Neural cell (in vitro differentiated cells): ENCODE measurements around the gene LRRC15. TPM values are rescaled to one million over a fixed set of nuclear protein-coding genes. Genes with fewer than 3 reads are reported as not detected.

Experiments used
- H2AFZ ChIP-seq: fragments of 200-600, 300-800 bp; sonication (generic), shearing (Covaris generic); 2 replicates; pipeline ENCODE4 v1.6.0; 2014; ENCODE audit warnings: low read depth, mild to moderate bottlenecking, antibody characterized with exemption, low read length, moderate library complexity
- H3F3A ChIP-seq: fragments of 200-600 bp; shearing (Covaris generic); 2 replicates; pipeline ENCODE4 v1.6.1; 2016; ENCODE audit warnings: mild to moderate bottlenecking, moderate library complexity, mixed read lengths, antibody characterized with exemption, low read length; ENCODE audit not compliant: insufficient read depth, poor library complexity, severe bottlenecking
- H3K27ac ChIP-seq: fragments of 200-600, 300-800 bp; sonication (generic), shearing (Covaris generic); 2 replicates; pipeline ENCODE4 v1.5.1; 2014; ENCODE audit warnings: mild to moderate bottlenecking, low read length, moderate library complexity
- H3K27me3 ChIP-seq: fragments of 300-800, 200-600 bp; sonication (generic), shearing (Covaris generic); 2 replicates; pipeline ENCODE4 v1.6.0; 2014; ENCODE audit warnings: mild to moderate bottlenecking, low read depth, low read length, moderate library complexity; ENCODE audit not compliant: insufficient read depth
- H3K36me3 ChIP-seq: fragments of 300-800, 200-600 bp; sonication (generic), shearing (Covaris generic); 2 replicates; pipeline ENCODE4 v1.5.1; 2014; ENCODE audit warnings: mild to moderate bottlenecking, antibody characterized with exemption, low read length, moderate library complexity; ENCODE audit not compliant: insufficient read depth
- H3K4me2 ChIP-seq: fragments of 300-800, 200-600 bp; sonication (generic), shearing (Covaris generic); 2 replicates; pipeline ENCODE4 v1.6.0; 2014; ENCODE audit warnings: mild to moderate bottlenecking, low read length
- H3K4me3 ChIP-seq: fragments of 300-800, 200-600 bp; sonication (generic), shearing (Covaris generic); 2 replicates; pipeline ENCODE4 v1.5.1; 2014; ENCODE audit warnings: mild to moderate bottlenecking, low read length, moderate library complexity
- H3K79me2 ChIP-seq: fragments of 200-600 bp; shearing (Covaris generic); replicated peaks from 2 replicates; pipeline ENCODE4 v1.6.0; 2014; ENCODE audit warnings: mild to moderate bottlenecking, low read length, moderate library complexity; ENCODE audit not compliant: insufficient read depth
- H3K9ac ChIP-seq: fragments of 300-800, 200-600 bp; sonication (generic), shearing (Covaris generic); 2 replicates; pipeline ENCODE4 v1.6.1; 2016; ENCODE audit warnings: mild to moderate bottlenecking, low read length, mixed read lengths
- H3K9me2 ChIP-seq: fragments of 200-600 bp; shearing (Covaris generic); 2 replicates; pipeline ENCODE4 v1.6.1; 2016; ENCODE audit warnings: mild to moderate bottlenecking, low read length, mixed read lengths; ENCODE audit not compliant: insufficient read depth
- H3K9me3 ChIP-seq: fragments of 200-600, 300-800 bp; sonication (generic), shearing (Covaris generic); 2 replicates; pipeline ENCODE4 v1.6.1; 2016; ENCODE audit warnings: mild to moderate bottlenecking, mixed run types, low read length, moderate library complexity, mixed read lengths
- H4K20me1 ChIP-seq: fragments of 200-600 bp; shearing (Covaris generic); 2 replicates; pipeline ENCODE4 v1.6.1; 2016; ENCODE audit warnings: mild to moderate bottlenecking, mixed run types; ENCODE audit not compliant: insufficient read depth
- CTCF ChIP-seq: fragments of 450-650 bp; IDR thresholded peaks from 2 replicates; pipeline ENCODE4 v1.5.1; 2014; ENCODE audit warnings: antibody characterized with exemption, mild to moderate bottlenecking, moderate library complexity; ENCODE audit not compliant: poor library complexity, severe bottlenecking
- EP300 ChIP-seq: fragments of 450-650 bp; conservative IDR thresholded peaks from 2 replicates; pipeline ENCODE4 v1.6.1; 2014; ENCODE audit warnings: antibody characterized with exemption, mild to moderate bottlenecking, moderate library complexity; ENCODE audit not compliant: poor library complexity, severe bottlenecking
- EZH2 ChIP-seq: fragments of 200-600, 300-800 bp; shearing (Covaris generic), sonication (generic); IDR thresholded peaks from 2 replicates; pipeline ENCODE4 v1.6.1; 2014; ENCODE audit warnings: antibody characterized with exemption, low read length, borderline replicate concordance, mild to moderate bottlenecking; ENCODE audit not compliant: insufficient read depth, poor library complexity, severe bottlenecking
- MXI1 ChIP-seq: fragments of 450-650 bp; conservative IDR thresholded peaks from 2 replicates; pipeline ENCODE4 v1.6.1; 2014; ENCODE audit warnings: antibody characterized with exemption, mild to moderate bottlenecking; ENCODE audit not compliant: poor library complexity, severe bottlenecking
- POLR2AphosphoS5 ChIP-seq: IDR thresholded peaks from 2 replicates; pipeline ENCODE4 v1.6.1; 2012
- RAD21 ChIP-seq: fragments of 450-650 bp; conservative IDR thresholded peaks from 2 replicates; pipeline ENCODE4 v1.6.1; 2014; ENCODE audit warnings: antibody characterized with exemption, mild to moderate bottlenecking, moderate library complexity
- REST ChIP-seq: IDR thresholded peaks from 2 replicates; pipeline ENCODE4 v1.6.1; 2012; ENCODE audit warnings: borderline replicate concordance
- SMC3 ChIP-seq: fragments of 450-650 bp; conservative IDR thresholded peaks from 2 replicates; pipeline ENCODE4 v1.6.1; 2014; ENCODE audit warnings: antibody characterized with exemption, mild to moderate bottlenecking, moderate library complexity; ENCODE audit not compliant: poor library complexity
- TAF1 ChIP-seq: IDR thresholded peaks from 2 replicates; pipeline ENCODE4 v1.6.1; 2012; ENCODE audit warnings: low read depth
- polyA plus RNA-seq: library from polyadenylated mRNA; depleted of rRNA; stranded (reverse); fragments of >200 nt; gene quantifications from 2 replicates; pipeline ENCODE4 v1.2.3, GENCODE V29; 2014

The LRRC15 gene
- polyA plus RNA-seq, 1 donor from 2014 or later: not detected

- H3K36me3 ChIP-seq: no peaks in the 10 kb centered on the region
- no peak for TF ChIP-seq EP300
- TF ChIP-seq POLR2AphosphoS5: no peak
- no peak for TF ChIP-seq CTCF
- no peak for TF ChIP-seq SMC3
- TF ChIP-seq EZH2: no peak
- TF ChIP-seq RAD21: no peak
- no peak for TF ChIP-seq REST
- no peak for TF ChIP-seq TAF1
- no peak for TF ChIP-seq MXI1
- H3K9ac ChIP-seq: no peak overlapping the region
- no peak overlapping the region for H3K4me2 ChIP-seq
- no peaks in the 10 kb centered on the region for H3K9me3 ChIP-seq
- no peak overlapping the region for H2AFZ ChIP-seq
- H3K4me3 ChIP-seq: no peak overlapping the region
- no peaks in the 10 kb centered on the region for H3F3A ChIP-seq
- peaks cover 14% of the 10 kb centered on the region for H3K27me3 ChIP-seq
- no peaks in the 10 kb centered on the region for H3K9me2 ChIP-seq
- no peak overlapping the region for H3K27ac ChIP-seq
- H3K79me2 ChIP-seq: no peaks in the 10 kb centered on the region
- H4K20me1 ChIP-seq: no peaks in the 10 kb centered on the region
Measured at GRCh38 chr3:194305356-194306108, 64.0 kb downstream of the LRRC15 start.

Other genes starting within 250 kb of the LRRC15 start
- 0.25 TPM in 1 of 2 replicates, not detected in the other for gene HES1, start 233.6 kb downstream of the LRRC15 start, polyA plus RNA-seq
- not detected in 2 replicates for gene CPN2, start 18.4 kb downstream of the LRRC15 start, polyA plus RNA-seq
- 0.14 and 0.16 TPM in 2 replicates for gene GP5, start 29.5 kb upstream of the LRRC15 start, polyA plus RNA-seq
- gene ATP13A3, start 117.3 kb upstream of the LRRC15 start, polyA plus RNA-seq: 60.1 and 64.7 TPM in 2 replicates